Fibroblast of the aortic adventitia (primary cell): ENCODE results near the gene PRKCA. TPM values are rescaled to one million over a fixed set of nuclear protein-coding genes. Genes with fewer than 3 reads are reported as not detected.
"Not testable (repeated sequence)": the region's sequence is repeated elsewhere in the genome, so short reads cannot be mapped to it uniquely, and the experiment has no call there.

Experiments used
- DNase-seq: peaks from one replicate; pipeline ENCODE4 v3.0.0-alpha.2; 2010; ENCODE audit warnings: low read depth
- H3K4me3 ChIP-seq: 2 replicates; pipeline ENCODE4 v1.5.1; 2011; ENCODE audit warnings: low read depth, mild to moderate bottlenecking, control low read depth, low read length, moderate library complexity
- total RNA-seq: library from RNA; depleted of rRNA; stranded (reverse); fragments of >200 nt; gene quantifications from 2 replicates; pipeline ENCODE4 v1.2.3, GENCODE V29; 2012; ENCODE audit warnings: low replicate concordance
- TF ChIP-seq, protein P1 (sequence below): IDR thresholded peaks from 2 replicates; pipeline ENCODE4 v1.5.1; 2011; ENCODE audit warnings: mild to moderate bottlenecking, low read length, control low read depth, inconsistent platforms; ENCODE audit not compliant: insufficient read depth

The PRKCA gene
- total RNA-seq, 1 donor, result 43.7 TPM

- TF ChIP-seq, protein P1, sequence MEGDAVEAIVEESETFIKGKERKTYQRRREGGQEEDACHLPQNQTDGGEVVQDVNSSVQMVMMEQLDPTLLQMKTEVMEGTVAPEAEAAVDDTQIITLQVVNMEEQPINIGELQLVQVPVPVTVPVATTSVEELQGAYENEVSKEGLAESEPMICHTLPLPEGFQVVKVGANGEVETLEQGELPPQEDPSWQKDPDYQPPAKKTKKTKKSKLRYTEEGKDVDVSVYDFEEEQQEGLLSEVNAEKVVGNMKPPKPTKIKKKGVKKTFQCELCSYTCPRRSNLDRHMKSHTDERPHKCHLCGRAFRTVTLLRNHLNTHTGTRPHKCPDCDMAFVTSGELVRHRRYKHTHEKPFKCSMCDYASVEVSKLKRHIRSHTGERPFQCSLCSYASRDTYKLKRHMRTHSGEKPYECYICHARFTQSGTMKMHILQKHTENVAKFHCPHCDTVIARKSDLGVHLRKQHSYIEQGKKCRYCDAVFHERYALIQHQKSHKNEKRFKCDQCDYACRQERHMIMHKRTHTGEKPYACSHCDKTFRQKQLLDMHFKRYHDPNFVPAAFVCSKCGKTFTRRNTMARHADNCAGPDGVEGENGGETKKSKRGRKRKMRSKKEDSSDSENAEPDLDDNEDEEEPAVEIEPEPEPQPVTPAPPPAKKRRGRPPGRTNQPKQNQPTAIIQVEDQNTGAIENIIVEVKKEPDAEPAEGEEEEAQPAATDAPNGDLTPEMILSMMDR, result no peak
- DNase-seq, result no peak
Measured at GRCh38 chr17:66472123-66472522, 169.7 kb downstream of the PRKCA start.

DNA sequence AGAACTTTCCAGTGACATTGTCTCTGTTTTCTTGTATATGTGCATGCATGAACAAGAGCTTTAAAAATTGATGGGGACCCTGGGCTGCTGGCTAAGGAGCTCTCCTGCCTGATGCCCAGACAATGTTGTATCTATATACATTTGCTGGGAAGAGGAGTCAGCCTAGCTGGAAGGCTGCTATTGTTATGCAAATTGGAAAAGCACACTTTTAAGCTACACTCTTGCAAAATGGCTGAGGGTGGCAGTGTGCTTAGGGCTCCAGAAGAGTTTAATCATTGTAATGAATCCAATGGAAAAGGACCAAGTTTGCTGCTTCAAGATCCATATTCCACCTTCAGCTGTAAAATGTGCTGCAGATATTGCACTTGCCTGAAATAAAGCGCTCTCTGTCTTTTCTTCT lies 171.8 kb downstream of the PRKCA start:
- no peak overlapping the region for H3K4me3 ChIP-seq
- DNase-seq, result no peak
- TF ChIP-seq, protein P1, result no peak

More at GRCh38 chr17:66472123-66472522, 169.7 kb downstream of the PRKCA start:
- no peak overlapping the region for H3K4me3 ChIP-seq

GRCh38 chr17:66474806-66475497 lies 172.5 kb downstream of the PRKCA start:
- no peak for DNase-seq
- no peak overlapping the region for H3K4me3 ChIP-seq
- TF ChIP-seq, protein P1, result no peak

DNA sequence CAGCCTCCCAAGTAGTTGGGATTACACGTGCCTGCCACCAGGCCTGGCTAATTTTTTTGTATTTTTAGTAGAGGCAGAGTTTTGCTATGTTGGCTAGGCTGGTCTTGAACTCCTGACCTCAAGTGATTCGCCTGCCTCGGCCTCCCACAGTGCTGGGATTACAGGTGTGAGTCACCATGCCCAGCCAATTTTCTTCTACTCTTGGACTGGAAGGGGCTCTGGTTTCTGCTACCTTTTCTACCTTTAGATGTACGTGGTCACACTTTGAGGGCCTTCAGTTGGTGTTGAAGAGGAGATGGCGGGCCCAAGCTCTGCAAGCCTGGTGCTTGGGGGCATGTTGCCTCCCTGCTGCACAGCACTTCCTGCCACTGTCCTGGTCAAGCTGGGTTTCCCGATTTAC lies 173.6 kb downstream of the PRKCA start:
- TF ChIP-seq, protein P1, result no peak
- H3K4me3 ChIP-seq, result no peak overlapping the region
- no peak for DNase-seq

DNA sequence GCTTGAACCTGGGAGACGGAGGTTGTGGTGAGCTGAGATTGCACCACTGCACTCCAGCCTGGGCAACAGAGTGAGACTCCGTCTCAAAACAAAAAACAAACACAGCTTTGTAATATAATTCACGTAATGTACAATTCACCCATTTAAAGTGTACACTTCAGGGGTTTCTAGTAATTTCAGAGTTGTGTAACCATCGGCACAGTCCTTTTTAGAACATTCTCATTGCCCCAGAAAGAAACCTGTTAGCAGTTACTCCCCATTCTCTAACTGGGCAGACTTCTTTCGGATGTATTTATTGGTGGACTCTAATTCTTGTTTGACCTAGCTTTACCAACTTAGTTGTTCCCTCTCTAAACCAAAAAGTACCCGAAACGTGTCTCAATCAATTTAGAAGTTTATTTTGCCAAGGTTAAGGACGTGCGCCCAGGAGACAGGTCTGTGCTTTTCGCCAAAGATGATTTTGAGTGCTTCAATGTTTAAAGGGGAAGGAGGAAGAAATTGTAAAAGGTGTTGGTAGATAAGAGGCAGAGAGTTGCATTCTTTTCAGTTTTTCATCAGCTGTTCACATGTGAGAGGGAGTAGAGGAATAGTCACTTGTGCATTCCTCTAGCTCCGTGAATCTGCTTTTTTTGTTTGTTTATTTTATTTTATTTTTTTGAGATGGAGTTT lies 175.3 kb downstream of the PRKCA start:
- TF ChIP-seq, protein P1, result no peak
- DNase-seq, result no peak
- H3K4me3 ChIP-seq, result no peak overlapping the region

DNA sequence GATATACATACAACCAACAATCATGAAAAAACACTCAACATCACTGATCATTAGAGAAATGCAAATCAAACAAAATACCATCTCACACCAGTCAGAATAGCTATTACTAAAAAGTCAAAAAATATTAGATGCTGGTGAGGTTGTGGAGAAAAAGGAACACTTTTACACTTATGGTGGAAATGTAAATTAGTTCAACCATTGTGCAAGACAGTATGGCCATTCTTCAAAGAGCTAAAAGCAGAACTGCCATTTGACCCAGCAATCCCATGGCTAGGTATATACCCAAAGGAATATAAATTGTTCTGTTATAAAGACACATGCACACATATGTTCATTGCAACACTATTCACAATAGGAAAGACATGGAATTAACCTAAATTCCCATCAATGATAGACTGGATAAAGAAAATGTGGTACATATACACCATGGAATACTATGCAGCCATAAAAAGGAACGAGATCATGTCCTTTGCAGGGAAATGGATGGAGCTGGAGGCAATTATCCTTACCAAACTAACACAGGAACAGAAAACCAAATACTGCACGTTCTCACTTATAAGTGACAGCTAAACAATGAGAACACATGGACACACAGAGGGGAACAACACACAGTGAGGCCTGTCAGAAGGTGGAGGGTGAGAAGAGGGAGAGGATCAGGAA lies 176.9 kb downstream of the PRKCA start:
- H3K4me3 ChIP-seq, DNase-seq: not testable (repeated sequence)

GRCh38 chr17:66480243-66480642 lies 177.8 kb downstream of the PRKCA start:
- no peak overlapping the region for H3K4me3 ChIP-seq
- TF ChIP-seq, protein P1, result no peak
- no peak for DNase-seq
